Lower leg skin (tissue), 4 donors: ENCODE data around the gene GPBP1. TPM values are rescaled to one million over a fixed set of nuclear protein-coding genes. Genes with fewer than 3 reads are reported as not detected.
"Not testable (repeated sequence)": the region's sequence is repeated elsewhere in the genome, so short reads cannot be mapped to it uniquely, and the experiment has no call there.

Experiments used
- DNase-seq, 2 donors: peaks; one replicate each; pipeline ENCODE4 v3.0.0-alpha.2; 2019; ENCODE audit warnings: low spot score in 2 of 2
- H3K4me3 ChIP-seq: fragments of 200-600 bp; sonication (generic); 2 replicates; pipeline ENCODE4 v1.5.1; 2017; ENCODE audit warnings: mild to moderate bottlenecking, low read depth; ENCODE audit not compliant: poor library complexity, severe bottlenecking
- POLR2A ChIP-seq, 2 donors: fragments of 450-650 bp; IDR thresholded peaks; one replicate each; pipeline ENCODE4 v1.6.1; 2016 to 2017; ENCODE audit warnings: antibody characterized with exemption in 2 of 2, mild to moderate bottlenecking in 1 of 2, moderate library complexity in 1 of 2
- WGBS, 2 donors: methylation state at CpG; one replicate each; pipeline ENCODE4 v1.1.5; 2018; 5-methylcytosine and 5-hydroxymethylcytosine counted together
- intact Hi-C: fragments of 100-400 bp; cut with DNase I; formaldehyde crosslinking; loops from one replicate; pipeline ENCODE4 v1.15.0; 2023; ENCODE audit warnings: low total_unique reads
- total RNA-seq, 4 donors: library from RNA; depleted of rRNA; stranded (reverse); fragments of >200 nt; gene quantifications; one replicate each; pipeline ENCODE4 v1.1.0, GENCODE V29; 2016
- TF ChIP-seq, protein P1 (sequence below), 3 donors: fragments of 450-650 bp; IDR thresholded peaks; one replicate each; pipeline ENCODE4 v1.5.1; 2016; ENCODE audit warnings: antibody characterized with exemption in 3 of 3, mild to moderate bottlenecking in 3 of 3, moderate library complexity in 2 of 3

Gene GPBP1
- total RNA-seq, 4 donors from 2014 or later, result 40.1 to 58.6 (median 52.7) TPM

DNA sequence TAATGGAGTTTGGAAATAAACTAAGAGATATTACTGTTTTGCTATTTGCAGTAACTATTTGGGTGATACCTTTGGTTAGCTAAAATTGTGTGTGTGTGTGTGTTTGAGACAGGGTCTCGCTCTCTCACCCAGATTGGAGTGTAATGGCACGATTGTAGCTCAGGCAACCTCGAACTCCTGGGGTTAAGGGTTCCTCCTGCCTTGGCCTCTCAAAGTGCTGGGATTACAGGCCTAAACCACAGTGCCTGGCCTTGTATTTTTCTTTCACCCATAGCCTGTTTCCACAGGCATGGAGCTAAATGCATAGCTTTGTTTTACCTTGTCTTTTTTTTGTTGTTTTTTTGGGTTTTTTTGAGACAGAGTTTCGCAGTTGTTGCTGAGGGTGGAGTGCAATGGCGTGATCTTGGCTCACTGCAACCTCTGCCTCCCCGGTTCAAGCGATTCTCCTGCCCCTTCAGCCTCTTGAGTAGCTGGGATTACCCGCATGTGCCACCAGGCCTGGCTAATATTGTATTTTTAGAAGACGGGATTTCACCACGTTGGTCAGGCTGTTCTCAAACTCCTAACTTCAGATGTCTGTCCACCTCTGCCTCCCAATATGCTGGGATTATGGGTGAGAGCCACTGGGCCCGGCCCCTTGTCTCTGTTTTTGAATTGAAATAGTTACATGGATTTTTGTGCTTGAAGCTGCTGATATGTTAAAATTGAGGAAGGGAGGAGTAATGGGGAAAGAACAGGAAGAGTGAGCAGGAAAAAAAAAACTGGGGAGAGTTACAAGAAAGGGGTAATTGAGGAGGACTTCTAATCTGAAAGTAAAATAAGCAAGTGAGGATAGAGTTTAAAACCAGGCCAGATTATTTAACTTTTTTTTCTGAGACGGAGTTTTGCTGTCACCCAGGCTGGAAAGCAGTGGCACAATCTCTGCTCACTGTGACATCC lies 5.7 kb downstream of the GPBP1 start:
- TF ChIP-seq, protein P1, sequence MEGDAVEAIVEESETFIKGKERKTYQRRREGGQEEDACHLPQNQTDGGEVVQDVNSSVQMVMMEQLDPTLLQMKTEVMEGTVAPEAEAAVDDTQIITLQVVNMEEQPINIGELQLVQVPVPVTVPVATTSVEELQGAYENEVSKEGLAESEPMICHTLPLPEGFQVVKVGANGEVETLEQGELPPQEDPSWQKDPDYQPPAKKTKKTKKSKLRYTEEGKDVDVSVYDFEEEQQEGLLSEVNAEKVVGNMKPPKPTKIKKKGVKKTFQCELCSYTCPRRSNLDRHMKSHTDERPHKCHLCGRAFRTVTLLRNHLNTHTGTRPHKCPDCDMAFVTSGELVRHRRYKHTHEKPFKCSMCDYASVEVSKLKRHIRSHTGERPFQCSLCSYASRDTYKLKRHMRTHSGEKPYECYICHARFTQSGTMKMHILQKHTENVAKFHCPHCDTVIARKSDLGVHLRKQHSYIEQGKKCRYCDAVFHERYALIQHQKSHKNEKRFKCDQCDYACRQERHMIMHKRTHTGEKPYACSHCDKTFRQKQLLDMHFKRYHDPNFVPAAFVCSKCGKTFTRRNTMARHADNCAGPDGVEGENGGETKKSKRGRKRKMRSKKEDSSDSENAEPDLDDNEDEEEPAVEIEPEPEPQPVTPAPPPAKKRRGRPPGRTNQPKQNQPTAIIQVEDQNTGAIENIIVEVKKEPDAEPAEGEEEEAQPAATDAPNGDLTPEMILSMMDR (IDR thresholded peaks at IDR 0.05), result no peak
- no peak for TF ChIP-seq POLR2A (IDR thresholded peaks at IDR 0.05)
- DNase-seq, result no peak
- WGBS, 2 donors, result 19 to 28% methylated on average over 12 of the region's 12 CpGs
- no peak overlapping the region for H3K4me3 ChIP-seq
- intact Hi-C loops, result loop anchor here (10.0 kb wide), 1 partner anchor 365 kb away; the partner anchor contains the start of gene MAP3K1

DNA sequence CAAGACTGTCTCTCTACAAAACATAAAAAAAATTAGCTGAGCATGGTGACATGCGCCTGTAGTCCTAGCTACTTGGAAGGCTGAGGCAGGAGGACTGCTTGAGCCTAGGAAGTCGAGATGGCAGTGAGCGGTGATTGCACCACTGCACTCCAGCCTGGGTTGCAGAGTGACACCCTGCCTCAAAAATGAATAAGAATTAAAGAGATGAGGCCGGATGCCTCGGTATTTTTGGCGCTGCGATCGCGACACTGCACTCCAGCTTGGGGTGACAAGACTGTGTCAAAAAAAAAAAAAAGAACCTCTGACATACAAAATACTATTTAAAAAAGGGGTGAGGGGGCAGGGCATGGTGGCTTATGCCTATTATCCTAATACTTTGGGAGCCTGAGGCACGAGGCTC lies 7.3 kb downstream of the GPBP1 start:
- 79 to 80% methylated on average over 10 of the region's 10 CpGs for WGBS, 2 donors
- no peak overlapping the region for H3K4me3 ChIP-seq
- TF ChIP-seq, protein P1 (IDR thresholded peaks at IDR 0.05), result no peak
- TF ChIP-seq POLR2A (IDR thresholded peaks at IDR 0.05), result no peak
- intact Hi-C loops, result no loop called here
- no peak for DNase-seq

DNA sequence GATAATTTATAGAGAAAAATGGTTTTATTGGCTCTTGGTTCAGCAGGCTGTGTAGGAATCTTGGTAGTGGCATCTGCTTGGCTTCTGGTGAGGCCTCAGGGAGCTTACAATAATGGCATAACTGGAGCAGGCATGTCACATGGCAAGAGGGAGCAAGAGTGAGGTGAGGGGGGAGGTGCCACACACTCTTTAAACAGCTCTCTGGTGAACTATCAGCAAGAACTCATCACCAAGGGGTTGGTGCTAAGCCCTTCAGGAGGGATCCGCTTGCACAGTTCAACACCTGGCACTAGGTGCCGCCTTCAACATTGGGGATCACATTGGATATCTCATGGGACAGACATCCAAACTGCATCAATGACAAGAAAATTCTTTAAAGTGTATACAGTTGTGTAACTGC lies 10.5 kb downstream of the GPBP1 start:
- 90 to 94% methylated on average over 2 of the region's 2 CpGs for WGBS, 2 donors
- no peak overlapping the region for H3K4me3 ChIP-seq

DNA sequence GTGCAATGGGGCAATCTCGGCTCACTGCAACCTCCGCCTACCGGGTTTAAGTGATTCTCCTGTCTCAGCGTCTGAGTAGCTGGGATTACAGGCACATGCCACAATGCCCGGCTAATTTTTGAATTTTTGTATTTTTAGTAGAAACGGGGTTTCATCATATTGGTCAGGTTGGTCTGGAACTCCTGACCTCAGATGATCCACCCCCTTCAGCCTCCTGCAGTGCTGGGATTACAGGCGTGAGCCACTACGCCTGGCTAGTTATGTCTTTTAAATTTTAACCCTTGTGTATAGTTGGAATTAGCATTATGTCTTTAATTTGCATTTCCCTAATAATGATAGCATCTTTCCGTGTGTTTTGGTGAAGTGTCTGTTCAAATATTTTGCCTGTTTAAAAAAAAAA lies 11.5 kb downstream of the GPBP1 start:
- intact Hi-C loops, result no loop called here
- no peak for TF ChIP-seq POLR2A (IDR thresholded peaks at IDR 0.05)
- TF ChIP-seq, protein P1 (IDR thresholded peaks at IDR 0.05), result no peak
- no peak for DNase-seq
- WGBS, 2 donors, result 47 to 53% methylated on average over 9 of the region's 9 CpGs
- H3K4me3 ChIP-seq, result no peak overlapping the region

More for the DNA sequence above, 10.5 kb downstream of the GPBP1 start:
- intact Hi-C loops, result no loop called here
- no peak for DNase-seq
- TF ChIP-seq, protein P1 (IDR thresholded peaks at IDR 0.05), result no peak
- TF ChIP-seq POLR2A (IDR thresholded peaks at IDR 0.05), result no peak

DNA sequence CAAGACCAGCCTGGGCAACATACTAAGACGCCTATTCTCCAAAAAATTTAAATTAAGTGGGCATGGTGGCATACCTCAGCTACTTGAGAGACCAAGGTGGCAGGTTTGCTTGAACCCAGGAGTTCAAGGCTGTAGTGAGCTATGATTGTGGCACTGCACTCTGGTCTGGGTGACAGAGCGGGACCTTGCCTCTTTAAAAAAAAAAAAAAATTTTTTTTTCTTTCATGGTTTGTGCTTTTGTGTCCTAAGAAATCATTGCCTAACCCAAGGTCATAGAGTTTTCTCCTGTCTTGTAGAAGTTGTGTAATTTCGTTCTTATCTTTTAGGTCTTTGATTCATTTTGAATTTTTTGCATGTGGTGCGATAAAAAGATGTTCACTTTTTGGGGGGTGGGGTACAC lies 12.3 kb downstream of the GPBP1 start:
- 74 to 78% methylated on average over 4 of the region's 4 CpGs for WGBS, 2 donors
- TF ChIP-seq, protein P1 (IDR thresholded peaks at IDR 0.05), result no peak
- TF ChIP-seq POLR2A (IDR thresholded peaks at IDR 0.05), result no peak
- intact Hi-C loops, result no loop called here
- DNase-seq, result no peak
- H3K4me3 ChIP-seq, result no peak overlapping the region

DNA sequence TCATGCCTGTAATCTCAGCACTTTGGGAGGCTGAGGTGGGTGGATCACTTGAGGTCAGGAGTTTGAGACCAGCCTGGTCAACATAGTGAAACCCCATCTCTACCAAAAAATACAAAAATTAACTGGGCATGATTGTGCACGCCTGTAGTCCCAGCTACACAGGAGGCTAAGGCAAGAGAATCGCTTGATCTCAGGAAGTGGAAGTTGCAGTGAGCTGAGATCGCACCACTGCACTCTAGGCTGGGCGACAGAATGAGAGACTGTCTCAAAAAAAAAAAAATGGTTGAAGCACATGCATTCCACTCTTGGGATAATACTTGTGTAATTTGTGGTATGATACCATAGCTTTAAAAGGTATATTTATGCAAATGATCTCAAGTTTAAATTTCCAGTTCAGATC lies 14.1 kb downstream of the GPBP1 start:
- H3K4me3 ChIP-seq, DNase-seq, intact Hi-C loops: not testable (repeated sequence)
- WGBS, 2 donors, result 64 to 72% methylated on average over 4 of the region's 4 CpGs
